HG02759 (cell line): ENCODE results near the gene PCDHA2.
"Not testable (repeated sequence)": the region's sequence is repeated elsewhere in the genome, so short reads cannot be mapped to it uniquely, and the experiment has no call there.

Experiments used
- ATAC-seq: cut with Tn5 transposase; IDR thresholded peaks from one replicate; pipeline ENCODE4 v1.9.1; 2021; ENCODE audit warnings: mild to moderate bottlenecking, moderate library complexity; ENCODE audit not compliant: unreplicated experiment

Gene PCDHA2

DNA sequence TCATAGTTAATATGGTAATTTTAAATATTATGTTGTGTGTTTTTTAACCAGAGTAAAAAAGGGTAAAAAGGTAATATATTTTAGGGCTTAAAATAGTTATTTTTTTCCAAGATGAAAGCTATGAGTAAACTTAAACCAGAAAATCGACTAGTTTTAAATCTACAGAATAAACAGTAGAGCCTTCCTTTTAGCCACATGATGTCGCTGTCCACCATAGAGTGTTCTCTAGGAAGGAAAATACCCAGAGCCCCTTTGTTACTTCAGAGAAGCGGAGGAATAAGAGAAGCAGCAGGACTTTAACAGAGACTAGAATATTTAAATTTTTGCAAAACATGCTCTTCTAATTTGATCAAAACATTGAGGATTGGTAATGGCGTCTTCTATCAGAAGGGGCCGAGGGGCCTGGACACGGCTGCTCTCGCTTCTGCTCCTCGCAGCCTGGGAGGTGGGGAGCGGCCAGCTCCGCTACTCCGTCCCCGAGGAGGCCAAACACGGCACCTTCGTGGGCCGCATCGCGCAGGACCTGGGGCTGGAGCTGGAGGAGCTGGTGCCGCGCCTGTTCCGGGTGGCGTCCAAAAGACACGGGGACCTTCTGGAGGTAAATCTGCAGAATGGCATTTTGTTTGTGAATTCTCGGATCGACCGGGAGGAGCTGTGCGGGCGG lies at the start of gene PCDHA2:
Gene PCDHA2 (plus strand): TSS at position 258 of the 664 bp plus-strand sequence.
- ATAC-seq: no peak

DNA sequence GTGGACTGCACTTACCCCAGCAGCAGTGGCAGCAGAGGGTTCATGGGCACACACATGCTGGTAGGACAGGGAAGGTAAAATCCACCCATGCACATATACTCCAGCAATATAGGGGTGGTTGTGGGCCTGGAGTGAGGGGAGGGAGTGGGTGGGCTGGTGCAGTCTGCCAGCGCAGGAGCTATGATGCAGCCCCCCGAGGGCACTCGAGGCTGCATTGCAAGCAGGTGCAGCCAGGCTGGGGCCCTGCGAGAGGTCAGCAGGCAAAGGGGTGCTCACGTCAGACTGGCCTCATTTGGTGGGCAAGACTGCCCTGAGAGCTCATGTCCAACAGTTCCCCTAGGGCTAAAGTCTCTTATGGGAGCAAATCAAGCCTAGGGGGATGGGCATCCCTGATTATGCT lies 41.1 kb upstream of the PCDHA2 start:
- ATAC-seq: no peak

- no peak for ATAC-seq
Observed at GRCh38 chr5:140764177-140764973, 30.3 kb upstream of the PCDHA2 start.

DNA sequence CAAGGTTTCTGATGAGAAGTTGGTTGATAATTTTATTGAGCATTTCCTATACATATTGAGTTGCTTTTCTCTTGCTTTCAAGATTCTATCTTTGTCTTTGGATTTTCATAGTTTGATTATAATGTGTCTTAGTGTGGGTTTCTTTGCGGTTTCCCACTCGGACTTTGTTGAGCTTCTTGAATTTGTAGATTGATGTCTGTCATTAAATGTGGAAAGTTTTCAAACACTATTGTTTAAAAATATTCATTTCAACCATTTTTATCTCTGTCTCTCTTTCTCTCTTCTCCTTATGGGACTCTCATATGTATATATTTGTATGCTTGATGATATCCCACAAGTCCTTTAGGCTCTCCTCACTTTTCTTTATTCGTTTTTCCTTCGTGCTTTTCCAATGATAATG lies 27.2 kb upstream of the PCDHA2 start:
- ATAC-seq: no peak

DNA sequence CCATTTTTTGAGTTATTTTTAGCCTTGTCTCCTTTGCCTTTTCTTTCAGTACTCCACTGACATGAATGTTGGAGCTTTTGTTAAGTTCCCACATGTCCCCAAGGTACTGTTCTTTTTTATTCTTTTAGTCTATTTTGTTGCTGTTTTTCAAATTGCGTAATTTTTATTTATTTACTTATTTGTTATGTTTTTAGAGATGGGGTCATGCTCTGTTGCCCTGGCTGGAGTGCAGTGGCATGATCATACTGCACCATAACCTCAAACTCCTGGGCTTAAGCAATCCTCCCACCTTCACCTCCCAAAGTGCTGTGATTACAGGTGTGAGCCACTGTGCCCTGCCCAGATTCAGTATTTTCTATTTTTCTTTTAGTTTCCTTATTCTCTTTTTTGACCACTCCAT lies 14.1 kb upstream of the PCDHA2 start:
- no peak for ATAC-seq

DNA sequence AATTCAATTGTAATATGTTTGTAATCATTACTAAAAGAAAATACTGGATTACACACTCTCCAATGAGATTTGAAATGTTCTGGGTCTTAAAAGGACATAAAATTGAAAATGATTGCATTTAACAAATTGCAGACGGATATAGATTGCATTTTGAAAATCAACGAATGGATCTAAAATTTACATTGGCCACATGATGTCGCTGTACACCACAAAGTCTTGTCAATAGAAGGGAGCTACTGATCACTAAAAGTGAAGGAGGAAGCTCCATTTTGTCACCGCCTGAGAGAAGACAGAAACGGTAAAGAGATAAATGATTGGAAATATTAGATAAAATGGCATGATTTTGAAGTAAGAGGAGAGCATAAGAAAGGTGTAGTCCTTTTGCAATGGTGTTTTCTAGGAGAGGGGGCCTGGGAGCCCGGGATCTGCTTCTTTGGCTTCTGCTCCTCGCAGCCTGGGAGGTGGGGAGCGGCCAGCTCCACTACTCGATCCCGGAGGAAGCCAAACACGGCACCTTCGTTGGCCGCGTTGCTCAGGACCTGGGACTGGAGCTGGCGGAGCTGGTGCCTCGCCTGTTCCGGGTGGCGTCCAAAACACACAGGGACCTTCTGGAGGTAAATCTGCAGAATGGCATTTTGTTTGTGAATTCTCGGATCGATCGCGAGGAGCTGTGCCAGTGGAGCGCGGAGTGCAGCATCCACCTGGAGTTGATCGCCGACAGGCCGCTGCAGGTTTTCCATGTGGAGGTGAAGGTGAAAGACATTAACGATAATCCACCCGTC lies 8.6 kb upstream of the PCDHA2 start, which contains the start of gene PCDHA1:
Gene PCDHA1 (plus strand): TSS at position 236 of the 782 bp plus-strand sequence.
- ATAC-seq: no peak

GRCh38 chr5:140787422-140787821 lies 7.2 kb upstream of the PCDHA2 start:
- ATAC-seq: not testable (repeated sequence)

- ATAC-seq: not testable (repeated sequence)
Observed at GRCh38 chr5:140787849-140788504, 6.7 kb upstream of the PCDHA2 start.

- ATAC-seq: no peak
Observed at GRCh38 chr5:140791089-140791488, 3.6 kb upstream of the PCDHA2 start.

GRCh38 chr5:140795259-140795641 lies 598 bp downstream of the PCDHA2 start:
- ATAC-seq: no peak

DNA sequence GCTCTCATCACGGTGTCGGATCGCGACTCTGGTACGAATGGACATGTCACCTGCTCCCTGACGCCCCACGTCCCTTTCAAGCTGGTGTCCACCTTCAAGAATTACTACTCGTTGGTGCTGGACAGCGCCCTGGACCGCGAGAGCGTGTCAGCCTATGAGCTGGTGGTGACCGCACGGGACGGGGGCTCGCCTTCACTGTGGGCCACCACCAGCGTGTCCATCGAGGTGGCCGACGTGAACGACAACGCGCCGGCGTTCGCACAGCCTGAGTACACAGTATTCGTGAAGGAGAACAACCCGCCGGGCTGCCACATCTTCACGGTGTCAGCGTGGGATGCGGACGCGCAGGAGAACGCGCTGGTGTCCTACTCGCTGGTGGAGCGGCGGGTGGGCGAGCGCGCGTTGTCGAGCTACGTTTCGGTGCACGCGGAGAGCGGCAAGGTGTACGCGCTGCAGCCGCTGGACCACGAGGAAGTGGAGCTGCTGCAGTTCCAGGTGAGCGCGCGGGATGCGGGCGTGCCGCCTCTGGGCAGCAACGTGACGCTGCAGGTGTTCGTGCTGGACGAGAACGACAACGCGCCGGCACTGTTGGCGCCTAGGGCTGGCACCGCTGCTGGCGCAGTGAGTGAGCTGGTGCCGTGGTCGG lies 1.5 kb downstream of the PCDHA2 start:
- not testable (repeated sequence) for ATAC-seq

DNA sequence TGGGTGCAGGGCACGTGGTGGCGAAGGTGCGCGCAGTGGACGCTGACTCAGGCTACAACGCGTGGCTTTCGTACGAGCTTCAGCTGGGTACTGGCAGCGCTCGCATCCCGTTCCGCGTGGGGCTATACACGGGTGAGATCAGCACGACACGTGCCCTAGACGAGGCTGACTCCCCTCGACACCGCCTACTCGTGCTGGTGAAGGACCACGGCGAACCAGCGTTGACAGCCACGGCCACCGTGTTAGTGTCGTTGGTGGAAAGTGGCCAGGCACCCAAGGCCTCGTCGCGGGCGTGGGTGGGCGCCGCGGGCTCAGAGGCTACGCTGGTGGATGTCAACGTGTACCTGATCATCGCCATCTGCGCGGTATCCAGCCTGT lies 2.1 kb downstream of the PCDHA2 start:
- ATAC-seq: no peak

- ATAC-seq: no peak
Observed at GRCh38 chr5:140800816-140801493, 6.3 kb downstream of the PCDHA2 start, which contains the start of gene PCDHA3. Gene PCDHA3, plus strand, starts transcription at chr5:140801057.

DNA sequence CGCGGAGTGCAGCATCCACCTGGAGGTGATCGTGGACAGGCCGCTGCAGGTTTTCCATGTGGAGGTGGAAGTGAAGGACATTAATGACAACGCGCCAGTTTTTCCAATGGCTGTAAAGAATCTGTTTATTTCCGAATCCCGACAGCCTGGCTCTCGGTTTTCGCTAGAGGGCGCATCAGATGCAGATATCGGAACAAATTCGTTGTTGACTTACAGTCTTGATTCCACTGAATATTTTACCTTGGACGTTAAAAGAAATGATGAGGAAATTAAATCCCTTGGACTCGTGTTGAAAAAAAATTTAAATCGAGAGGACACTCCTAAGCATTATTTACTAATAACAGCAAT lies 6.8 kb downstream of the PCDHA2 start:
- ATAC-seq: no peak

- not testable (repeated sequence) for ATAC-seq
Observed at GRCh38 chr5:140802381-140802780, 7.7 kb downstream of the PCDHA2 start.

GRCh38 chr5:140802781-140803271 lies 8.2 kb downstream of the PCDHA2 start:
- no peak for ATAC-seq

GRCh38 chr5:140806834-140807775 lies 12.5 kb downstream of the PCDHA2 start, which contains the start of gene PCDHA4:
Gene PCDHA4, plus strand, starts transcription at chr5:140807068.
- ATAC-seq: no peak

DNA sequence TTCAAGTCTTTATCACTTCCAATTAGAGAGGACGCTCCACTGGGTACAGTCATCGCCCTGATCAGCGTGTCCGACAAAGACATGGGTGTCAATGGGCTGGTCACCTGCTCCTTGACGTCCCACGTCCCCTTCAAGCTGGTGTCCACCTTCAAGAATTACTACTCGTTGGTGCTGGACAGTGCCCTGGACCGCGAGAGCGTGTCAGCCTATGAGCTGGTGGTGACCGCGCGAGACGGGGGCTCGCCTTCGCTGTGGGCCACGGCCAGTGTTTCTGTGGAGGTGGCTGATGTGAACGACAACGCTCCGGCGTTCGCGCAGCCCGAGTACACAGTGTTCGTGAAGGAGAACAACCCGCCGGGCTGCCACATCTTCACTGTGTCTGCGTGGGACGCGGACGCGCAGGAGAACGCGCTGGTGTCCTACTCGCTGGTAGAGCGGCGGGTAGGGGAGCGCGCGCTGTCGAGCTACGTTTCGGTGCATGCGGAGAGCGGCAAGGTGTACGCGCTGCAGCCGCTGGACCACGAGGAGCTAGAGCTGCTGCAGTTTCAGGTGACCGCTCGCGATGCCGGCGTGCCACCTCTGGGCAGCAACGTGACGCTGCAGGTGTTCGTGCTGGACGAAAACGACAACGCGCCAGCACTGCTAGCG lies 13.7 kb downstream of the PCDHA2 start:
- ATAC-seq: not testable (repeated sequence)
